ENCODE results near the gene CNTF.

DNA sequence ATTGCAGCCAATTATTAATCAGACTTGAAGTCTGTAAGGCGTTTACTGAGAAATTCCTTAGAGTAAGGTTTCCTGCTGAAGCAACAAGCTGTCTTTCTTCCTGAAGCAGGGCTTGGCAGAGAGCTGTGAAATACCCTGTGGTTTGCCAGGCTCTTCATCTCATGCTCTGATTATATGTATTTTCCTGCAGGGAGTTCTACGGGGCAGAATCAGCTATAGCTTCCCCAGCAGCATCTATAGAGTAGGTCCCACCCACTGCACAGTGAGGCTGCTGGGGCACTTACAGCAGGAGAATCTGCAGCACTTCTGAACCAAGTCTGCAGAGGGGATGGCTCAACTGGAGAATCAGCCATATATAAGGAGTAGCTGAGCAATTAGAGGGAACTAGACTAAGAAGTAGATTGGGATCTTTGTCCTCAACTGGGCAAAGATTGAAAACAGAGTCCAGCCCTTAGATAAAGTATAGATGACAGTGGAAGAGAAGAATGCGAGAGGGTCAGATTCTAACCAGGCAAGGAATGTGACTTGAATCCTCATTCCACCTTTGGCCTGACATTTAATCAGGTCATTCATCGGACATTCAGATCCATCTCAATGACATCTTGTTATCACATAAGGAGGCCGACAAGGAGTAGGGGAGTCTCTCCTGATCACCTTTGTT lies 37.6 kb downstream of the CNTF start:
- no peak for TF ChIP-seq CSRNP3 (CRISPR knock-in tag; IDR thresholded peaks at IDR 0.05)
- TF ChIP-seq, protein P1, sequence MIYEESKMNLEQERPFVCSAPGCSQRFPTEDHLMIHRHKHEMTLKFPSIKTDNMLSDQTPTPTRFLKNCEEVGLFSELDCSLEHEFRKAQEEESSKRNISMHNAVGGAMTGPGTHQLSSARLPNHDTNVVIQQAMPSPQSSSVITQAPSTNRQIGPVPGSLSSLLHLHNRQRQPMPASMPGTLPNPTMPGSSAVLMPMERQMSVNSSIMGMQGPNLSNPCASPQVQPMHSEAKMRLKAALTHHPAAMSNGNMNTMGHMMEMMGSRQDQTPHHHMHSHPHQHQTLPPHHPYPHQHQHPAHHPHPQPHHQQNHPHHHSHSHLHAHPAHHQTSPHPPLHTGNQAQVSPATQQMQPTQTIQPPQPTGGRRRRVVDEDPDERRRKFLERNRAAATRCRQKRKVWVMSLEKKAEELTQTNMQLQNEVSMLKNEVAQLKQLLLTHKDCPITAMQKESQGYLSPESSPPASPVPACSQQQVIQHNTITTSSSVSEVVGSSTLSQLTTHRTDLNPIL (CRISPR knock-in tag; IDR thresholded peaks at IDR 0.05; ENCODE audit: low read depth), result no peak
- TF ChIP-seq, protein P2, sequence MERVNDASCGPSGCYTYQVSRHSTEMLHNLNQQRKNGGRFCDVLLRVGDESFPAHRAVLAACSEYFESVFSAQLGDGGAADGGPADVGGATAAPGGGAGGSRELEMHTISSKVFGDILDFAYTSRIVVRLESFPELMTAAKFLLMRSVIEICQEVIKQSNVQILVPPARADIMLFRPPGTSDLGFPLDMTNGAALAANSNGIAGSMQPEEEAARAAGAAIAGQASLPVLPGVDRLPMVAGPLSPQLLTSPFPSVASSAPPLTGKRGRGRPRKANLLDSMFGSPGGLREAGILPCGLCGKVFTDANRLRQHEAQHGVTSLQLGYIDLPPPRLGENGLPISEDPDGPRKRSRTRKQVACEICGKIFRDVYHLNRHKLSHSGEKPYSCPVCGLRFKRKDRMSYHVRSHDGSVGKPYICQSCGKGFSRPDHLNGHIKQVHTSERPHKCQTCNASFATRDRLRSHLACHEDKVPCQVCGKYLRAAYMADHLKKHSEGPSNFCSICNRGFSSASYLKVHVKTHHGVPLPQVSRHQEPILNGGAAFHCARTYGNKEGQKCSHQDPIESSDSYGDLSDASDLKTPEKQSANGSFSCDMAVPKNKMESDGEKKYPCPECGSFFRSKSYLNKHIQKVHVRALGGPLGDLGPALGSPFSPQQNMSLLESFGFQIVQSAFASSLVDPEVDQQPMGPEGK (CRISPR knock-in tag; IDR thresholded peaks at IDR 0.05; ENCODE audit: borderline replicate concordance), result no peak
